ENCODE measurements around the gene FAM78A. TPM values are rescaled to one million over a fixed set of nuclear protein-coding genes. Genes with fewer than 3 reads are reported as not detected.

The FAM78A gene
- total RNA-seq, 1 experiment from 2014 or later = 3.4 TPM

DNA sequence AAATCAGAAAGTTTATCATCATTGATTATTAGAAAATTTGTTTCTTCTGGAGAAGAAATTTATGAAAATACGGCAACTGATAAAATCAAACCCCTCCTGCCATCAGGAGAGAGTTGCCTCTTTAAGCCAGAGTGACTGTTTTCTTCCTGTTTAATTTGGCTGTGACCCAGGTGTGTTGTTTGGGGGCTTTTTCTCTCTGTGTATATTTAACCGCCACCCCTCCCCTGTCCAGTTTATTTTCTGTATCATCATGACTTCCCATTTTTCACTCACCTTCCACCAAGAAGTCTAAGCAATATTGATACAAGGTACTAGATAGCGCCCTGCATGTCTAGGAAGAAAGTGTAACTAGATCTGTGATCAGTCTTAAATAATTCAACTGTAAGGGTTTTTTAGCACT is 50.1 kb downstream of the FAM78A start:
- Histone ChIP-seq H3K36me3 (ENCODE audit: control insufficient read depth in 1 of 2, insufficient read depth in 2 of 2, low read length in 2 of 2) (peaks cover 10 to 32% of the 10 kb centered on the region in 2 experiments), H3K4me2 (ENCODE audit: low read length) (no peak overlapping the region), H3K4me3 (replicated peaks in 1 of 2; ENCODE audit: low read depth in 1 of 2, low read length in 2 of 2) (no peak overlapping the region), H3K9me3 (ENCODE audit: control insufficient read depth in 1 of 2, insufficient read depth in 1 of 2, low read depth in 1 of 2, low read length in 2 of 2) (no peaks in the 10 kb centered on the region), H3K9me2 (ENCODE audit: insufficient read depth) (no peaks in the 10 kb centered on the region), H3K4me1 (ENCODE audit: control insufficient read depth in 1 of 2, insufficient read depth in 2 of 2, low read length in 2 of 2) (no peaks in the 10 kb centered on the region), H3K27me3 (ENCODE audit: insufficient read depth, low read length) (no peaks in the 10 kb centered on the region), H2AFZ (ENCODE audit: low read depth, low read length, poor library complexity, severe bottlenecking) (no peak overlapping the region), H3K9ac (ENCODE audit: low read length) (no peak overlapping the region), H3K27ac (ENCODE audit: low read depth, low read length) (no peak overlapping the region), H3K79me2 (ENCODE audit: insufficient read depth, low read length) (no peaks in the 10 kb centered on the region), H4K20me1 (ENCODE audit: insufficient read depth) (no peaks in the 10 kb centered on the region)
- TF ChIP-seq CTCF (IDR thresholded peaks at IDR 0.05 in 2 of 3, conservative IDR thresholded peaks at IDR 0.05 in 1 of 3; ENCODE audit: borderline replicate concordance in 1 of 3, insufficient read depth in 1 of 3, low read depth in 2 of 3, low read length in 2 of 3) (no peak), TCF7L2 (IDR thresholded peaks at IDR 0.05; ENCODE audit: borderline replicate concordance, extremely low read depth, insufficient read depth, insufficient read length) (no peak), ELF1 (IDR thresholded peaks at IDR 0.05; ENCODE audit: borderline replicate concordance, low read depth) (no peak), JUND (IDR thresholded peaks at IDR 0.05) (no peak), SP1 (IDR thresholded peaks at IDR 0.05; ENCODE audit: low read depth) (no peak), ZNF274 (IDR thresholded peaks at IDR 0.05; ENCODE audit: low read depth, low read length) (no peak), CEBPB (IDR thresholded peaks at IDR 0.05; ENCODE audit: low read depth) (no peak), EZH2phosphoT487 (IDR thresholded peaks at IDR 0.05; ENCODE audit: borderline replicate concordance) (no peak), ATF3 (IDR thresholded peaks at IDR 0.05) (no peak), YY1 (IDR thresholded peaks at IDR 0.05; ENCODE audit: extremely low read depth, insufficient replicate concordance, low read depth, low read length) (no peak)
- TF ChIP-seq, protein P1, sequence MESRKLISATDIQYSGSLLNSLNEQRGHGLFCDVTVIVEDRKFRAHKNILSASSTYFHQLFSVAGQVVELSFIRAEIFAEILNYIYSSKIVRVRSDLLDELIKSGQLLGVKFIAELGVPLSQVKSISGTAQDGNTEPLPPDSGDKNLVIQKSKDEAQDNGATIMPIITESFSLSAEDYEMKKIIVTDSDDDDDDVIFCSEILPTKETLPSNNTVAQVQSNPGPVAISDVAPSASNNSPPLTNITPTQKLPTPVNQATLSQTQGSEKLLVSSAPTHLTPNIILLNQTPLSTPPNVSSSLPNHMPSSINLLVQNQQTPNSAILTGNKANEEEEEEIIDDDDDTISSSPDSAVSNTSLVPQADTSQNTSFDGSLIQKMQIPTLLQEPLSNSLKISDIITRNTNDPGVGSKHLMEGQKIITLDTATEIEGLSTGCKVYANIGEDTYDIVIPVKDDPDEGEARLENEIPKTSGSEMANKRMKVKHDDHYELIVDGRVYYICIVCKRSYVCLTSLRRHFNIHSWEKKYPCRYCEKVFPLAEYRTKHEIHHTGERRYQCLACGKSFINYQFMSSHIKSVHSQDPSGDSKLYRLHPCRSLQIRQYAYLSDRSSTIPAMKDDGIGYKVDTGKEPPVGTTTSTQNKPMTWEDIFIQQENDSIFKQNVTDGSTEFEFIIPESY (IDR thresholded peaks at IDR 0.05; ENCODE audit: extremely low read depth, insufficient replicate concordance, low read length) = no peak
- DNase-seq (ENCODE audit: low read depth, low spot score) (no peak), ATAC-seq (no peak)
- RAD21 ChIA-PET (ENCODE audit: low non-redundant PET in 1 of 2, low total read pairs in 2 of 2, uncharacterized antibody in 2 of 2, unreplicated experiment in 2 of 2) = no interaction called here
- POLR2A ChIA-PET = no interaction called here
- CTCF ChIA-PET = no interaction called here
- intact Hi-C loops (cut with micrococcal nuclease) = no loop called here
- no TSS peak for BruUV-seq (replicated peaks)

All from HCT116 (cell line).